Body of pancreas (tissue), 4 donors: ENCODE results near the gene STARD9. TPM values are rescaled to one million over a fixed set of nuclear protein-coding genes. Genes with fewer than 3 reads are reported as not detected.

Source experiments
- ATAC-seq: fragments of 150-250 bp; one replicate; pipeline ENCODE4 v1.9.1; 2016
- DNase-seq, 4 donors: peaks; one replicate each; pipeline ENCODE4 v3.0.0-alpha.2; 2019
- H3K27ac ChIP-seq, 4 donors: fragments of 200-600 bp; sonication (generic); 1 replicate in 3 of 4; 2 replicates in 1 of 4; pipeline versions ENCODE4 v1.5.1 to v1.6.1; 2016 to 2019; ENCODE audit warnings: mild to moderate bottlenecking in 1 of 4, mixed read lengths in 1 of 4, moderate library complexity in 1 of 4
- H3K27me3 ChIP-seq, 2 donors: fragments of 200-600 bp; sonication (generic); one replicate each; pipeline ENCODE4 v1.6.0; 2016; ENCODE audit warnings: mild to moderate bottlenecking in 1 of 2
- H3K36me3 ChIP-seq, 2 donors: fragments of 200-600 bp; sonication (generic); replicated peaks in 1 of 2; 2 replicates each; pipeline ENCODE4 v1.5.1; 2016; ENCODE audit warnings: low read depth in 2 of 2; ENCODE audit not compliant: insufficient read depth in 1 of 2
- H3K4me1 ChIP-seq: fragments of 200-600 bp; sonication (generic); one replicate; pipeline ENCODE4 v1.6.0; 2016
- H3K4me3 ChIP-seq, 2 donors: fragments of 200-600 bp; sonication (generic); 1 replicate in 1 of 2; 2 replicates in 1 of 2; pipeline ENCODE4 v1.5.1; 2016 to 2019
- H3K9me3 ChIP-seq, 3 donors: fragments of 200-600 bp; sonication (generic); 1 replicate in 2 of 3; 2 replicates in 1 of 3; pipeline ENCODE4 v1.5.1; 2016
- POLR2A ChIP-seq, 3 donors: fragments of 450-650 bp; IDR thresholded peaks; one replicate each; pipeline ENCODE4 v1.6.1; 2016; ENCODE audit warnings: antibody characterized with exemption in 3 of 3, mild to moderate bottlenecking in 2 of 3
- WGBS, 2 donors: methylation state at CpG; one replicate each; pipeline ENCODE4 v1.1.5; 2017; 5-methylcytosine and 5-hydroxymethylcytosine counted together
- intact Hi-C: fragments of 100-400 bp; cut with DNase I; formaldehyde crosslinking; loops from one replicate; pipeline ENCODE4 v1.15.1; 2023
- total RNA-seq, 2 donors: library from RNA; depleted of rRNA; stranded (reverse); fragments of >200 nt; gene quantifications; one replicate each; pipeline ENCODE4 v1.1.0, GENCODE V29; 2016
- TF ChIP-seq, protein P1 (sequence below), 7 experiments: fragments of 450-650 bp in 4 of 7; fragments of 200-600 bp in 3 of 7; sonication (generic) in 3 of 7; IDR thresholded peaks; one replicate each; pipeline ENCODE4 v1.5.1; 2016 to 2019; ENCODE audit warnings: antibody characterized with exemption in 7 of 7

Gene STARD9
- total RNA-seq, 2 donors from 2014 or later = 1.3 to 4.7 TPM

DNA sequence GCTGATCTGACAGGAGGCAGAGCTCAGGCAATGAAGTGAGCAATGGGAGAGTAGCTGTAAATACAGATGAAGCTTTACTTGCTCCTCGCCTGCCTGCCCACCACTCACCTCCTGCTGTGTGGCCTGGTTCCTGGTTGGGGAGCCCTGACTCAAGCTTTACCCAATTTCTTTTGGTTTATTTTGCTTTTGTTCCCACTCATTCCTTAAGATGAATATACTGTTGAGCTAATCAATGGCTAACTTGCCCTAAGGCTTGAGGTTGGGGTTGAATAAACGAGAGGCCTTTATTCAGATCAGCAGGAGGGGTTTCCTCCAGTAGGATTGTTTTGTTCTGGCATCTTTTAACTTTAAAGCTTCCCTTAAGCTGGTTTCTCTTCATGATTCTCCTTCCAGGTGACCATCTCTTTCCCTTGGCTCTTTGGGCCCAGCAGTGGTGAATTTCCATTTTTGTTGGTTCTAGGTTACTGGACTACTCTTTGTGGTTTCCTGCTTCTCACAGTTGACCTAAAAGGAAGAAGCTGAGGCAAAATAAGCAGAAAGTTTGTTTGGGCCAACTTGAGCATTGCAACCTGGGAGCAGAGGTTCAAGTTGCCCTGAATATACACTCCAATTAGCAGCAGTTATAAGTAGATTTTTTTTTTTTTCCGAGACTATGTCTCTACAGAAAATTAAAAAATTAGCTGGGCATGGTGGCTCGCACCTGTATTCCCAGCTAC, 44.4 kb downstream of the STARD9 start:
- Histone ChIP-seq H3K36me3 (no peaks in the 10 kb centered on the region), H3K4me3 (no peak overlapping the region), H3K27ac (no peak overlapping the region), H3K27me3 (no peaks in the 10 kb centered on the region), H3K4me1 (no peaks in the 10 kb centered on the region), H3K9me3 (no peaks in the 10 kb centered on the region)
- intact Hi-C loops = no loop called here
- TF ChIP-seq, protein P1, sequence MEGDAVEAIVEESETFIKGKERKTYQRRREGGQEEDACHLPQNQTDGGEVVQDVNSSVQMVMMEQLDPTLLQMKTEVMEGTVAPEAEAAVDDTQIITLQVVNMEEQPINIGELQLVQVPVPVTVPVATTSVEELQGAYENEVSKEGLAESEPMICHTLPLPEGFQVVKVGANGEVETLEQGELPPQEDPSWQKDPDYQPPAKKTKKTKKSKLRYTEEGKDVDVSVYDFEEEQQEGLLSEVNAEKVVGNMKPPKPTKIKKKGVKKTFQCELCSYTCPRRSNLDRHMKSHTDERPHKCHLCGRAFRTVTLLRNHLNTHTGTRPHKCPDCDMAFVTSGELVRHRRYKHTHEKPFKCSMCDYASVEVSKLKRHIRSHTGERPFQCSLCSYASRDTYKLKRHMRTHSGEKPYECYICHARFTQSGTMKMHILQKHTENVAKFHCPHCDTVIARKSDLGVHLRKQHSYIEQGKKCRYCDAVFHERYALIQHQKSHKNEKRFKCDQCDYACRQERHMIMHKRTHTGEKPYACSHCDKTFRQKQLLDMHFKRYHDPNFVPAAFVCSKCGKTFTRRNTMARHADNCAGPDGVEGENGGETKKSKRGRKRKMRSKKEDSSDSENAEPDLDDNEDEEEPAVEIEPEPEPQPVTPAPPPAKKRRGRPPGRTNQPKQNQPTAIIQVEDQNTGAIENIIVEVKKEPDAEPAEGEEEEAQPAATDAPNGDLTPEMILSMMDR (IDR thresholded peaks at IDR 0.05) = no peak
- no peak for TF ChIP-seq POLR2A (IDR thresholded peaks at IDR 0.05)
- DNase-seq (no peak), ATAC-seq (no peak)
- WGBS, 2 donors = 76 to 88% methylated on average over 4 of the region's 4 CpGs

DNA sequence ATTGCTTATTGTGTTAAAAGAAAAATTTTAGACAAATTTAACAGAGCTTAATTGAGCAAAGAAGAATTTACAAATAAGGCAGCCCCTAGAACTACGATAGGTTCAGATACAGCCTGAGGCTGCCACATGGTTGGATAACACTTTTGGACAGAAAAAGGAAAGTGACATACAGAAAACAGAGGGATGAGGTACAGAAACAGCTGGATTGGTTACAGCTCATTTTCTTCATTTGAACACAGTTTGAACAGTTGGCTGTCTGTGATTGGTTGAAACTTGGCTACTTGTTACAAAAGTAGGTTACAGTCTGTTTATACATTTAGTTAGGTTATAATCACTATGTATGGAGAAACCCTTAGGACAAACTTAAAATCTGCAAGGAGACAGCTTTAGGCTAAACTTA, 46.0 kb downstream of the STARD9 start:
- Histone ChIP-seq H3K4me3 (no peak overlapping the region), H3K27ac (no peak overlapping the region), H3K9me3 (no peaks in the 10 kb centered on the region), H3K36me3 (no peaks in the 10 kb centered on the region), H3K4me1 (no peaks in the 10 kb centered on the region), H3K27me3 (no peaks in the 10 kb centered on the region)
- WGBS, 2 donors = 82 to 88% methylated on average over 1 of the region's 1 CpG
- TF ChIP-seq, protein P1 (IDR thresholded peaks at IDR 0.05) = no peak
- no peak for TF ChIP-seq POLR2A (IDR thresholded peaks at IDR 0.05)
- ATAC-seq (no peak), DNase-seq (no peak)
- intact Hi-C loops = no loop called here

DNA sequence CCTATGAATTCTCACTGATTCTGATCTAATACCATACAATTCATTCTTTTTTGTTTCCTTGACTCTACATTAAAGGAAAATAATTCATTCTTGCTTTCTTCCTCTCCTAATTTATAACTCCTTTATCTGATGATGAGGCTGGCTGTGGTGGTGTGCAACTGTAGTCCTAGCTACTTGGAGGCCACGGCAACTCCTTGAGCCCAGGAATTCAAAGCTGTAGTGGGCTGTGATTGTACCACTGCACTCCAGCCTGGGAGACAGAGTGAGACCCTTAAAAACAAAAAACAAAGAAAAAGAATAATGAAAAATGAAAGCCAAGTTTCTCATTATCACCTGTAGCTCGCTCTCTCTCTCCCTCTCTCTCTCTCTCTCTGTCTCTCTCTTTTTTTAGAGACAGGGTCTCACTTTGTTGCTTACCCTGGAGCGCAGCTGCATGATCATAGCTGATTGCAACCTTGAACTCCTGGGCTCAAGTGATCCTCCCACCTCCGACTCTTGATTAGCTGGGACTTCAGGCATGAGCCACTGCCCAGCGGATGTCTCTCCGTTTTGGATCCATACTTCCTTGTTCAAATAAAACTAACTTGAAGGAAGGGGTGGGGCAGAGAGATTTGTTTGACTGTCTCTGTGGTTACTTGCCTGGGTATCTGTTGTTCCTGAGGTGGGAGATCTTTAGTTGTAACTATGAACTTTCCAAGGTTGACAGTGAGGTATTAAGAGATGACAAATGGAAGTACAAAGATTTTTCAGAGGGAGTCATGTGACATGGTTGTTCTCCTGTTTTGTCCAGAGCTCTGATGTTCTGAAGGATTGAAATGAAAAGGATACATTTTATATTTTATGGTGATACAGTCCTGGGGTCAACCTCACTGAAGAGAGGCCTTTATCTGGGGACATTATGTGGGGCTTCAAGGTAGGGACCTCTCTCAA, 46.9 kb downstream of the STARD9 start:
- intact Hi-C loops = no loop called here
- Histone ChIP-seq H3K27ac (no peak overlapping the region), H3K36me3 (no peaks in the 10 kb centered on the region), H3K9me3 (no peaks in the 10 kb centered on the region), H3K4me3 (no peak overlapping the region), H3K27me3 (no peaks in the 10 kb centered on the region), H3K4me1 (no peaks in the 10 kb centered on the region)
- ATAC-seq = no peak
- 57 to 69% methylated on average over 6 of the region's 6 CpGs for WGBS, 2 donors
- TF ChIP-seq POLR2A (IDR thresholded peaks at IDR 0.05) = no peak
- no peak for DNase-seq

DNA sequence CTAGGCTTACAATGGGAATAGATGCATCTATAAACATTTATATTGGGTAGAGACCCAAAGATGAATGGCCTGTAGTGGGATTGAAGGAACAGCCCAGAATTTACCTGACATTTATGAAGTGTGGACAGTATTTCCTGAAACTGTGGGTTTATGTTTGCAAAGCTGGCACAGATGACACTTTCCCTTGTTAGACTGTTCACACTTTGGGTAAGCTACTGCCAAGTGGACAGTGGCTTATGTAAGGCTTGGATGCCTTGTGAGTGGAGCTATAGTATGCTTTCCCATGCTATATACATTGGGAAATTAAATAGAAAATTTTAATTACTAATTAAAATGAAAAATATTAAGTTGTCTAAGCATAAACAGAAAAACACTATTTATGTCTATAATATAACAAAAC, 48.5 kb downstream of the STARD9 start:
- no peaks in the 10 kb centered on the region for H3K27me3 ChIP-seq
- no peak overlapping the region for H3K27ac ChIP-seq
- intact Hi-C loops = no loop called here
- no peaks in the 10 kb centered on the region for H3K9me3 ChIP-seq
- H3K4me3 ChIP-seq = no peak overlapping the region
- no peaks in the 10 kb centered on the region for H3K4me1 ChIP-seq
- DNase-seq = no peak
- no peak for ATAC-seq
- TF ChIP-seq, protein P1 (IDR thresholded peaks at IDR 0.05) = no peak
- TF ChIP-seq POLR2A (IDR thresholded peaks at IDR 0.05) = no peak
- H3K36me3 ChIP-seq = no peaks in the 10 kb centered on the region

DNA sequence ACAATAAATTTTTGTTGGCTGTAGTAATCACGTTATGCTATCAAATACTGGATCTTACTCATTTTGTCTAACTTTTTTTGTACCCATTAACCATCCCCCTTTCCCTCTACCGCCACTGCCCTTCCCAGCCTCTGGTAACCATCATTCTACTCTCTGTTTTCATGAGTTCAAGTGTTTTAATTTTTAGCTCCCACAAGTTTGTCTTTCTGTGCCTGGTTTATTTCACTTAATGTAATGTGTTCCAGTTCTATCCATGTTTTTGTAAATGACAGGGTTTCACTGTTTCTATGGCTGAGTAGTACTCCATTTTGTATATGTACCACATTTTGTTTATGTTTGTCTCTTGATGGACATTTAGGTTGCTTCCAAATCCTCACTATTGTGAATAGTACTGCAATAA, 52.1 kb downstream of the STARD9 start:
- no peaks in the 10 kb centered on the region for H3K4me1 ChIP-seq
- intact Hi-C loops = no loop called here
- no peaks in the 10 kb centered on the region for H3K27me3 ChIP-seq
- DNase-seq = no peak
- H3K27ac ChIP-seq = no peak overlapping the region
- no peak overlapping the region for H3K4me3 ChIP-seq
- WGBS, 2 donors = 72 to 82% methylated on average over 2 of the region's 2 CpGs
- no peak for ATAC-seq
- TF ChIP-seq POLR2A (IDR thresholded peaks at IDR 0.05) = no peak
- TF ChIP-seq, protein P1 (IDR thresholded peaks at IDR 0.05) = no peak
- no peaks in the 10 kb centered on the region for H3K36me3 ChIP-seq
- no peaks in the 10 kb centered on the region for H3K9me3 ChIP-seq
